NCI-H1417 treated with DMSO at 0.1 percent for 48 hours (cell line): ENCODE data around the gene PGF.
"Not testable (repeated sequence)": the region's sequence is repeated elsewhere in the genome, so short reads cannot be mapped to it uniquely, and the experiment has no call there.

Experiments
- DNase-seq: peaks from one replicate; lab custom pipeline; 2025; lab: John Stamatoyannopoulos, UW

Gene PGF

DNA sequence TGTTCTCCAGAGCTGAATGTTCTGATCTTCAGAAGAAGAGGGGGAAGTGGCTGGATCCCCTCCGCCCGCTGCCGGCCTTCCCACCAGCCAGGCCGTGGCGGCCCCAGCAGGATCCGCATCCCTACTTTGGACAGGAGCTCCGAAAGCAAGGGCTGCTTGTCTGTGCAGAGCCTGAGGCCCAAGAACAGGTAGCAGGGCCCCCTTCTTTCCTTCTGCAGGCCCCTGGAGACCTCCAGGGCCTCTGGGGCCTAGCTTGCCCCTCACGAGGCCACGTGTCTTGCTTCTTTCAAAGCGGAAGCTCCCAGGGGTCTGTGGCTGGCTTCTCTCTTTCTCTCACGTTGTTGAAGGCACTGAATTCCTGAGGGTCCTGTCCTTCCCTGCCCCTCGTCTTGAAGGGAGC lies 13.2 kb downstream of the PGF start:
- DNase-seq, result no peak

DNA sequence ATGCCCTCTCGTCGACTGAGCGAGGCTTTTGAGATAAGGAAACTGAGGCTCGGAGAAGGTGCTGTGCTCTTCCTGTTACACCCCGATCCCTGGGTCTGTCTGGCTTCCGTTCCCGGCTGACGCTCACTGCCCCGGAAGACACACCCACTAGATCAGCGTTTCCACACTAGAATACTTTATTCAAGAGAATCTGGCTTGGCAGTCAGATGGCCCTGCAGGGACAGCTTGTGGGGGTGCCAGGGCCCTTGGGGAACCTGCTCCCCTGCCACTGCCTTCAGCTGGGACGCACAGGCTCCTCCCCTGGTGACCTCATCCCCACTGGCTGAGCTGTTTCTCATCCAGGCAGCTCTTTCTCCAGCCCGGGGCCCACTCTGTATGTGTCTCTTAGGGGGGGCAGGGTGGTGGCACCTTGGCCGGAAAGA lies 13.7 kb downstream of the PGF start:
- no peak for DNase-seq

DNA sequence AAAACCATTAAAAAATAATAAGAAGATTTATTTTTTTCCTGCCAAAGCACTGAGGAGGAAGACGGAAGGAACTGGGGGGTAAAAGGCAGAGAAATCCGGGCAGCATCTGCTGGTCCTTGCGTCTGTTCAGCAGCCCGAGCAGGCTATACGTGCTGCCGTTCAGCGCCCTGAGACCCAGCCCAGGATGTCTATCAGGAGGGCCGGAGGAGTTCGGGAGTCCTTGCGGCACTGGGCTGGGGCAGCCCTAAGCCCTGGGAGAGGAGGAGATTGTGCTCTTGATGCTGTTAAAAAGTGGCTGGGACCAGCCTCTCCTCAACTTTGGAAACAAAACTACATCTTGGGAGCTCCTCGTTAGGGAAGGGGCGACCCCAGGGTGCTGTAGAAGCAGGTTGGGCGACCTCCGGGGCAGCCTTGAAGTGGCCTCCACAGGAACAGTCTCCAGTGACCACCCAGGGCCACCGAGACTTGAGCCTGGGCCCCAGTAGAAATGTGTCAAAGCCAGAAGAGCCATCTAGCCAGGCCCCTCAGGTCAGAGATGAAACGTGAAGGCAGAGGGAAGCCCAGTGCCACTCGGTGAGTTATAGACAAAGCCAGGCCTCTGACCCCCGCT lies 14.3 kb downstream of the PGF start:
- DNase-seq, result no peak

DNA sequence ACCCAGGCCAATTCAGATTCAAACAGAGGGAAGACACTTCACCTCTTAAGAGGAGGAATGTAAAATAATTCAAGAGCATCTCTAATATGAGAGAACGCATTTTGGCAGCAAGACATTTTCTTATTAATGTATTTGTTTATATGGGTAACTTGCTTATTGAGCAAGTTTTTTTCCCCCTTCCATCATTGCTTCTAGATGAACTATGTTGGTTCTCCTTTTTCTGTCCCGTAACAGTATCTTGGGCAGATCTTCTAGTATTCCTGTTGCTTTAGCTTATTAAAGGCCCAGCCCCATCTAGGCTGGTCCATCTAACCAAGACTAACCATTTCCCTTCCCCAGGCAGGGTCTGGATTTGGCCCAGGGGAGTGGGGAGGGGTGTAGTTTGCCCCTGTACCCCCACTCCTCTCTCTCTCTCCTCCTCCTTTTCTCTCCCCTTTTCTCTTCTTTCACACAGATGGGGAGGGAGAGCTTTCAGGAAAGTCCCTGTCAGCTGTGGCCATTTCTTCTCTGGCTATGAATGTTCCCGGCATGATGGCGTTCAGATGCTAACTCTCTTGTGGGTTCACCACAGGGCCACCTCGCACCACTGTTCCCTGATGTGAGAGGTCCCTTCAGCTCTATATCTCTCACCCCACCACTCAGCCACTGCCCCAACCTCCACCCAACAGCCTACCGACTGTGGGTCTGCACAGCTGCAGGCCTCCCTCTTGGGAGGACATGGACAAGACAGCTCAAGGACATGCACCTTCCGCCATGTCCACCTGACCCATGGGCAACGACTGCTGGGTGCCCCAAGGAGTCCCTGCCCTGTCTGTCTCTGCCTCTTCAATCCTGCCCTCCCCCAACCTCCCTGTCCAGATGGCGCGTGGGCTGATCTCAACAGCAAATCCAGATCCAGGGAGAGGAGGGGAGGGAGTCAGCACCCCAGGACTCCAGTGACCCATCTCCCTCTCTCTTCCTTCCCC lies 16.6 kb downstream of the PGF start:
- no peak for DNase-seq

DNA sequence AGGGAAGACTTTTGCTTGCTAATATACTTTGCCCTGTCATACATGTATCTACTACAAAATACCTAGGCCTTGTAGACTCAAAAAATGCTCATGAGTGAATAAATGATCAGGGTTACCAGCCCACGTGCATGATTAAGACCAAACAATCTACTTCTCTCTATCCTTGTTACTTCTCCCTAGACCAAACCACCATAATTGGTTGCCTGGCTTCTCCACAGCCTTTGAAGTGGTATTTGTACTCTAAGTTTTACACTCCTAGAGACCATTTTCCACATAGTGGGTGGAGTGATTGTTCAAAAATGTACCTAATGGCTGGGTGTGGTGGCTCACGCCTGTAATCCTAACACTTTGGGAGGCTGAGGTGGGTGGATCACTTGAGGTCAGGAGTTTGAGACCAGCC lies 18.2 kb downstream of the PGF start:
- no peak for DNase-seq

DNA sequence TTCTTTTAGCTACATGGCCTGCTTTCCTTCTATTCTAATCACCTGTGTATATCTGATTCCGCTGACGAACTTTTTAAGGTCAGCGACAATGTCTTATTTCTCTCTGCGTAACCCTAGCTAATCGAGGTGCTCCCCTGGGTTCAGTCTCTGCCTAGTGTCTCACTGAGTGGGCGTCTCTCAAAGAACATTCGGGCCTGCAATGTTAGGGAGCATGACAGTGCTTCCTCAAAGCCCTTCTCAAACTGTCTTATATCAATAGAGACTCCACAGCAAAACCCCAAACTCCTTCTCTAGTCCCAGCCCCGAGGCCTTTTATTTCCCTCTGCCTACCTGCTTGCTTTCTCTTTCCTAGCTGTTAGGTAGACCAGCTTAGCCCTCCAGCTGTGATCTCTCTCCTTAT lies 18.7 kb downstream of the PGF start:
- no peak for DNase-seq

DNA sequence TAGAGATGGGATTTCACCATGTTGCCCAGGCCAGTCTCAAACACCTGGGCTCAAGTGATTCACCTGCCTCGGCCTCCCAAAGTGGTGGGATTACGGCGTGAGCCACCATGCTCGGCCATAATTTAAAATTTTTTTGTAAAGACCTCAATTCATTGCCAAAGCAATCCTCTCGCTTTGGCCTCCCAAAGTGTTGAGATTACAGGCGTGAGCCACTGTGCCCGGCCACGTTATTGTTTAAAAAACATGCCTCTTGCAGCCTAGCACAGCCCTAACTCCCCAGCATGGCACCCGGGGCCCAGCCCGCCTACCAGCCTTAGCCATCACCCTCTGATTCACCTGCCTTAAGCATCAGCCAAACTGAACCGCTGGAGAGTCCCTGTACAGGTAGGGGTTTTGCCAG lies 19.2 kb downstream of the PGF start:
- no peak for DNase-seq

DNA sequence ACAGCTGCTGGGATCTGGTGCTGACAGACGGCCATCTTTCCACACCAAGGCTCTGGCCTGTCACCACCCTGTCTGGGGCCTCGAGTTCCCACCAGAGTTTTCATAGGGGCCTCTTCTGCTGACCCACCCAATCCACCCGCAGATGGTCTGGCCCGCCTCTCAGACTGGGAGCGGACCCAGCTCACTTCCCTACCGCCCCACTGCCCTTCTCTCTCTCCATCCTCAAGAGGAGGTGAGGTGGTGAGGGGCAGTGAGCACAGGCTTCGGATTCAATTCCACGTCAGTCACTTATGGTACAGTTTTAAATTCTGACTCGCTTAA lies 20.1 kb downstream of the PGF start:
- no peak for DNase-seq

DNA sequence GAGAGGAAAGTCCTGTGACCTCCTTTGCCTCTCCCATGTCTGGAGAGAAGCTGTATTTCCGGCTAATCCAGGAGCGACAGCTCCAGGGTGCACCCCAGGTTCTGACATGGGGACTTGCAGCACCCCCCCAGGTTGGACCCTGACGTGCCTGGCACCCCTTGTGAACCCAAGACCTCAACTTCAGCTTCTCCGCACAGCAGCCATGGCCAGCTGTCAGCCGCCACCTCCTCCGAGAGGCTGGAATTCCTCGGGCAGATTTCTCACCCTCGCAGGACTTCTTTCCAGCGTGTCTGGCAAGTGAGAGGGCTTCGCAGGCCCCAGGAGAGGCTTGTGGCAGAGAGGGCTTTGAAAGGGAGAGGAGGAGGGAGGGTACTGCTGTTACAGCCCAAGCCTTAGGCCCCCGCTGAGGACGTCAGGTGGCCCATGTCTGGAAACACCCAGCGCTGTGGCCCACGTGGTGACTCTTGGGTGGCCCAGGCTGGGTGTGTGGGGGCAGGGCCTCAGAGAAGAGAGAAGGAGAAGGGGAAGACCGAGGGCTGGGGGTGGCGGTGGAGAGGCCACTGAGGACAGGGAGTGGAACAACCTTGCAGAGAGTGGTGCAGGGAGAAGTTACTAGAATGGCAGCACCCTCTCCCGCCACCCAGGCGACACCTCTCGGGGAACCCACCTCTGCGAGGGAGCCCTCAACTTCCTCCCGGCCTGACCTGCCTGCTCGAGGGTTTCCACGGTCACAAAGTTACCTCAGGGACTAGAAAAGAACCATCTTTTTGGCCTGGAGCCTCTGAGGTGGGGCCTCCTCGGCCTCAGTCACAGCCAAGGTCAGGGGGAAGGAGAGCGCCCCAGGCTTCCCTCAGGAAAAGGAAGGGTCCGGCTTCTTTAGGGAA lies 20.7 kb downstream of the PGF start:
- DNase-seq, result no peak

DNA sequence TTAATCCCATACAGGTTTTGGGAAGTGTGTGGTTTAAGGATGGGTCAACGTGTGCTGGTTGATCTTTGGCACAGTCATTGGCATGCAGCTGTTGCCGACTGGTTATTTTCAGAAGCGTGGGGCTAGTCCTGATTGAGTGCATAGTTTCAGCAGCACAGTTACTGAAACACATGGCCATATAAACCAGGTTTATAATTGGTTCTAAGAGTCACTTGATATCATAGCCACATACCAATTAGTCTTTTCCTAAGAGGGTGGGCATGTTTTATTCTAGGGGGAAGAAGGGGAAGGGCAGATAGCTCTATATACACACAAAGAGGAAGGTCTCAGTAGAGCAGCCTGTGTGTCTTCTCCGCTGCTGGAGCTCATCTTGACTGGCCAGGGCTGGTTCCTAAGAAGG lies 21.4 kb downstream of the PGF start:
- no peak for DNase-seq

DNA sequence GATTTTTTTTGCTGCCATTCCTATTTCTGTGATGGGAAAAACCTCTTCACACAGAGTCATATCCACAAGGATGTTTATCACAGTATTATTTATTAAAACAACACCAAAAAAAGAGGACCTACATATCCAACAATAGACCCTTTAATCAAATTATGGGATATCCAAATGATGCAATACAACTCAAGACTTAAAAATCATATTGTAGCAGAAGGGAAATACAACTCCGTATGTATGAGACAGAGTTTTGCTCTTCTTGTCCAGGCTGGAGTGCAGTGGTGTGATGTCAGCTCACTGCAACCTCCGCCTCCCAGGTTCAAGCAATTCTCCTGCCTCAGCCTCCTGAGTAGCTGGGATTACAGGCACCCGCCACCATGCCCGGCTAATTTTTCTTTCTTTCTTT lies 22.5 kb downstream of the PGF start:
- not testable (repeated sequence) for DNase-seq

DNA sequence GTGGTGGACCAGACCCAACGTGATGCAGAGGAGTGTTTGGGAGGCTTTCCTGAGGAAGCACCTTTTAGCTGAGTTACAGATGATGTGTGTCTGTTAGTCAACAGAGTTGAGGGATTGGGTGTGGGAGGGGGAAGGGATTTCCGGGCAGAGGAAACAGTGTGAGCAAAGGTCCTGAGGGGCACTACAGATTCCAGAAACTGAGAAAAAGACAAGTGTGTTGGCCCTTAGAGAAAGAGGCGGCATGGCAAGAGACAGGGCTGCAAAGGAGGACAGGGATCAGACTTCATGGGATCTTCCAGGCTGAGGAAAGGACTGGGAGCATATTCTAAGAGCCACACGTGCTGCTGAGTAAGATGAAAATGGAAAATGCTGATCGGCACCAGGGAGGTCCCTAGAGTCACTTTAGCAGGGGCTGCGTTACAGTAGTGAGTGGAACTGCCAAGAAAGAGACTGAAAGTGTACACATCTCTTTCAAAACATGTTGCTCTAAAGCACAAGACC lies 22.9 kb downstream of the PGF start:
- no peak for DNase-seq

DNA sequence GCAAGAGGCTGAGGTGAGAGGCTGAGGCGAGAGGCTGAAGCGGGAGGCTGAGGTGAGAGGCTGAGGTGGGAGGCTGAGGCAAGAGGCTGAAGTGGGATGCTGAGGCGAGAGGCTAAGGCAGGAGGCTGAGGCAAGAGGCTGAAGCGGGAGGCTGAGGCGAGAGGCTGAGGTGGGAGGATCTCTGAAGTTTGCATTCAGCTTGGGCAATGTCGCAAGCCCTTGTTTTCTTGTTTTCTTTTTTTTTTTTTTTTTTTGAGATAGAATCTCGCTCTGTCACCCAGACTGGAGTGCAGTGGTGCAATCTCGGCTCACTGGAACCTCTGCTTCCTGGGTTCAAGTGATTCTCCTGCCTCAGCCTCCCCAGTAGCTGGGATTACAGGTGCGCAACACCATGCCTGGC lies 23.7 kb downstream of the PGF start:
- not testable (repeated sequence) for DNase-seq

DNA sequence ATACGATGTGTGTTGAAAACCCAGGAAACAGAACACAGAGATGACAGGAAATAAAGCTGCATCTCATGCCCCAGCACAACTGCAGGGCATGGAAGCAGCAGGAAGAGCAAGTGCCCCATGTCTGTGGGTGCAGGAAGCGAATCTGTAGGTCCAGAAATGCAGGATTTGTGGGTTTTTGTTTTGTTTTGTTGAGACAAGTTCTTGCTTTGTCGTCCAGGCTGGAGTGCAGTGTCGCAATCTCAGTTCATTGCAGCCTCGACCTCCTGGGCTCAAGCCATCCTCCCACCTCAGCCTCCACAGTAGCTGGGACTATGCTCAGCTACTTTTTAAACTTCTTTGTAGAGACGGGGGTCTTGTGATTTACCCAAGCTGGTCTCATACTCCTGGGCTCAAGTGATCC lies 26.2 kb downstream of the PGF start:
- DNase-seq, result no peak

DNA sequence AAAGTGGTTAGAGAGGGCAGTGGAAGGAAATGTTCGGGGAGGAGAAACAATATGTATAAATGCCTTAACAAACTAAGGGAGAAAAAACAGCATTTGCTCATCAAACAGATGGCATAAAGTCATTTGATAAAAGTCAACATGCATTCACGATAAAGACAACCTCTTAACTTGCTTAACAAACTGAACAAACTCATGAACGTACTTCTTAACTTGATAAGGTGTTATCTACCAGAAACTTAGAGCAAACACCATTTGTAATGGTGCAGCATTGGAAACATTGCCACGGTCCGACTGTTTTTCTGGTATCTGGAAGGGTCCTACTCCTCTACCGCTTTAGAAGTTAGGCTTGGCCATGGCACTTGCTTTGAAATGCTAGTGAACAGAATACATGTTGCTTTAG lies 28.2 kb downstream of the PGF start:
- DNase-seq, result no peak

DNA sequence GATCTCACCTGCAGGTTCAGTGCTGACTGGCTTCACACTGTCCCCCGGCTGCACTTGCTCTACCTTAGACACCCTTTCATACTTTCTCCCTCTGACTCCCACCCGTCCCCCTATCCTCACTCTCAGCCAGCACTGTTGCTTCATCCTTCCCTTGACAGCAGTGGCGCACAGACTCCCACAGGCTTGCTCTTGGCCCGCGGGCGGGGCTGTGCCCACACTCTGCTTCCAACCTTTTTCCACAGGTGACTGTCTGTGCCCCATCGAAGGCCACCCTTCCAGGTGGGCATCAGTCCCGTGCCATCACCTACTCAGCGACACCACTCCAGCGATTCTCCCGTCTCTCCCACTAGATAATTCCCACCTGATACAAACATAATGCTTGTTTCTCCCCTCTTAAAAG lies 31.3 kb downstream of the PGF start:
- no peak for DNase-seq

DNA sequence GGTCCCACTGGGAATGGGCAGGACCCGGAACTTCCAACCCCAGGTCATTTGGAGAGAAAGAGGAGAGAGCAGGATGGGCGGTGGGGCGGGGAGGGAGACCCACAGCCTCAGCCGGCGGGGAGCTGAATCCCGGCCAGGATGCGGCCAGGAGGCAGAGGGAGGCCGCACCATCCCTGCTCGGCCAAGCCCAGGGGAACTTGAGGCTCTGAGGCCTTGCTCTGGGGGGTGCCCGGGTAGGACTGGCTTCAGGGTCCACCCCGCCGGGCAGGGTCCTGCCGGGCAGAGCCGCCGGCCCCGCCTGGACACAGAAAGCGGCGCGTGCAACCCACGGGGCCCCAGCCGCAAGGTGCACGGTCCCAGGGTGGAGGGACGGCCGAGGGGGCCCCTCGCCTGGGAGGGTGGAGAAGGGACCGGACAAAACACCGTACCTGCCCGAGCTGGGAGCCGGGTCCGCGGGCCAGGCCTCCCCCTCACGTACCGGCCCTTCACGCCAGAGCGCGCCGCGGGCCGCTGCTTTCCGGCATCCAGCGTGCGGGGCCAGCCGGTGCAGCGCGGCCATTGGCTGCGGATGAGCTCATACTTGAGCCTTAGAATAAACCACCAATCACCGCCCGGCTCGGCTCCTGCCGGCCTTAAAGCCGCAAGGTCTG lies 32.5 kb downstream of the PGF start, which contains the start of gene RPS6KL1:
Gene RPS6KL1, minus strand, starts transcription at position 509 of the 650 bp plus-strand sequence. CDS start 1,719 bp downstream, outside the sequence.
- DNase-seq, result peak; percentile 49

DNA sequence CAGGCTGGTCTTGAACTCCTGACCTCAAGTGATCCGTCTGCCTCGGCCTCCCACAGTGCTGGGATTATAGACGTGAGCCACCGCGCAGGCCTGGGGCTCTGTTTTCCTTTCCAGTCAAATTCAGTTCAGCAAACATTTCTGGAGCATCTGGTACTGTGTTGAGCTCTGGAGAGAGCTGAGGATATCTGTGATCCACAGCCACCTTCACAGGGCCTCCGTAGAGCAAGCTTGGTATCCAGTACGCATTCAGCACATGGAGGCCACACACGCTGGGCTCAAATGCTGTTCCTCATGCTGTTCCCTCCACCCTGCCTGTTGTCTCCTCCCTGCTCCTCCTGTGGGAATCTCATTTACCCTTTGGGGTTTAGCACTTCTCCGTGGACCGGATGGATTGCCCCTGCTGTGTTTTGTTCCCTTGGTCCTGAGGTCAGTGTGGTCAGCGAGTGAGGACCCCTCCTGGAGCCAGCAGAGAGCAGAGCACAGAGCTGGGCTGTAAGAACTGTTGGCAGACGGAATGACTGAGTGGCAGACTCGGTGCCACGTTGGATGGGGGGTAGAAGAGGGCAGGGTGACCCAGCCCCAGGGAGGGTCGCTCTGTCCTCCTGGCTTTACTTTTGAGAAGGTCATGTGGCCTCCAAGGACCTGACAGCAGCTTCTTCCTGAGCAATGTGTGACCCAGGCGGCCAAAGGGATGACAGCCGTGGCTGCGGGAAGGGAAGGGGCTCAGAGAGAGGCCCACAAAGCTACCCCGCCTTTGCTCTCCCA lies 33.2 kb downstream of the PGF start:
- DNase-seq, result no peak

DNA sequence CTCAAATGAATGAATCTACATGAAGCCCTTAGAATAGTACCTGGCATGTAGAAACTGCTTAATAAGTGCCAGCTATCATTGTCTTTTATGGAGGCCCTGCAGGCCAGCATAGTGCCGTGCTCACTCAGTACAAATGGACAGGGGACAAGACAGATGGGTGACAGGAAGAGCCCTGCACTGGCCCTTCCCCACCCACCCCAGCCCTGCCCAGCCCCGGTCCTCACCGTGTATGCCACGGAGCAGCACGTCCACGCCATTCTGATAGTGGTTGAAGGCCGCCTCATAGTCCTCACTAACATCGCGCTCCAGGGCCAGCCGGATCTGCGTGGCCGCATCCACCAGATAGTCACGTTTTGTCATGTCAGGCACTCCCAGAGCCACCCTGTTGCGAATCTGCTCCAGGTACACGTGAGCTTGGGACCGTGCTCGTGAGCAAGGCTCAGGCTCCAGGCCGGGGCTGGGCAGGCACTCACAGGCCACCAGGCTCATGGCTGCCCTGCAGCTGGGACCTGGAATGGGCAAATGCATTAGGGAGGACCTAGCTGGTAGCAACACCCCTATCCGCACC lies 34.3 kb downstream of the PGF start:
- DNase-seq, result no peak

DNA sequence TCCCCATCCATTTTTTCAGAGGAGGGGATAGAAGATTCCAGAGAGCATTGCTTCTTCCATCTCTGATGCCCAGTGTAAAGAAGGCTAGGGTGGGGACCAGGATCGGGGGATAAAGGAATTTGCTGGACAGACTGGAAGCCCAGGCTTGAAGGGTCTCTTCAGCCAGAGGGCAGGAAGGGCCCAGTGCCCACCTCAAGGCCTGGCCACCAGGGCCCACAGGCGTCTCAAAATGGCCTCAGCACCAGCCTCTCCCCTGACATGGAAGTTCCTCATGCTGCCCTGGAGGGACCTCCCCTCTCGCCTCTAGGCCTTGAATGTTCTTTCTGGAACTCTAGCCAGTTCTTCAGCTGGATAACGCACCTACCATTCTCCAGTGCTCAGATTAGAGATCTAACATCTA lies 35.1 kb downstream of the PGF start:
- DNase-seq, result no peak
